HL-60 (cell line): ENCODE measurements around the gene FRMPD4.

ENCODE experiments used
- DNase-seq, 2 experiments: peaks; one replicate each; pipeline ENCODE4 v3.0.0-alpha.2; 2010 to 2020; ENCODE audit warnings: low read depth in 1 of 2, low spot score in 1 of 2
- H3K27ac ChIP-seq: fragments of 250-450 bp; sonication (Bioruptor Pico); replicated peaks from 2 replicates; pipeline ENCODE4 v1.5.1; 2020; ENCODE audit warnings: mild to moderate bottlenecking, moderate library complexity
- H3K27me3 ChIP-seq: fragments of 250-450 bp; sonication (Bioruptor Pico); 2 replicates; pipeline ENCODE4 v1.5.1; 2021; ENCODE audit warnings: mild to moderate bottlenecking, moderate library complexity; ENCODE audit not compliant: insufficient read depth, poor library complexity, severe bottlenecking
- H3K4me3 ChIP-seq: replicated peaks from 2 replicates; pipeline ENCODE4 v1.5.1; 2011; ENCODE audit warnings: mild to moderate bottlenecking, control low read depth, low read length; ENCODE audit not compliant: insufficient read depth
- GABPA ChIP-seq: IDR thresholded peaks from 2 replicates; pipeline ENCODE4 v1.6.1; 2012; ENCODE audit warnings: low read depth
- POLR2AphosphoS5 ChIP-seq: IDR thresholded peaks from 2 replicates; pipeline ENCODE4 v1.6.1; 2012; ENCODE audit warnings: low read depth
- SPI1 ChIP-seq: IDR thresholded peaks from 2 replicates; pipeline ENCODE4 v1.6.1; 2012; ENCODE audit warnings: low read depth, mild to moderate bottlenecking, borderline replicate concordance
- TF ChIP-seq, protein P1 (sequence below): IDR thresholded peaks from one replicate; pipeline ENCODE4 v1.5.1; 2011; ENCODE audit warnings: low read length, control low read depth, inconsistent platforms; ENCODE audit not compliant: insufficient read depth
- TF ChIP-seq, protein P2 (sequence below): IDR thresholded peaks from 2 replicates; pipeline ENCODE4 v1.6.1; 2012; ENCODE audit warnings: low read depth; ENCODE audit not compliant: insufficient replicate concordance

The FRMPD4 gene

DNA sequence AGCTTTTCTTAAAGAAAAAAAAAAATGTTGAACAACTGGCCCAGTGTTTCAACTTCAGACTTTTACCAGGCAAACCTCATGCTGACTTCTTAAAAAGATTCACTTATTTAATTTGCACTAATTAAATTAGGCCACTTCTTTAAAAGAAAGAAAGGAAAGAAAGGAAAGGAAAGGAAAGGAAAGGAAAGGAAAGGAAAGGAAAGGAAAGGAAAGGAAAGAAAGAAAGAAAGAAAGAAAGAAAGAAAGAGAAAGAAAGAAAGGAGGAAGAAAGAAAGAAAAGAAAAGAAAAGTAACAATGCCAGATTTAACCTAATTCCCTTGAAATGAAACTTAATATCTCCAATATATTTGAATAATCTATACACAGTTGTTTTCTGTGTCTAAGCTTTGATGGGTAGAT is 581.6 kb downstream of the FRMPD4 start:
- TF ChIP-seq, protein P1, sequence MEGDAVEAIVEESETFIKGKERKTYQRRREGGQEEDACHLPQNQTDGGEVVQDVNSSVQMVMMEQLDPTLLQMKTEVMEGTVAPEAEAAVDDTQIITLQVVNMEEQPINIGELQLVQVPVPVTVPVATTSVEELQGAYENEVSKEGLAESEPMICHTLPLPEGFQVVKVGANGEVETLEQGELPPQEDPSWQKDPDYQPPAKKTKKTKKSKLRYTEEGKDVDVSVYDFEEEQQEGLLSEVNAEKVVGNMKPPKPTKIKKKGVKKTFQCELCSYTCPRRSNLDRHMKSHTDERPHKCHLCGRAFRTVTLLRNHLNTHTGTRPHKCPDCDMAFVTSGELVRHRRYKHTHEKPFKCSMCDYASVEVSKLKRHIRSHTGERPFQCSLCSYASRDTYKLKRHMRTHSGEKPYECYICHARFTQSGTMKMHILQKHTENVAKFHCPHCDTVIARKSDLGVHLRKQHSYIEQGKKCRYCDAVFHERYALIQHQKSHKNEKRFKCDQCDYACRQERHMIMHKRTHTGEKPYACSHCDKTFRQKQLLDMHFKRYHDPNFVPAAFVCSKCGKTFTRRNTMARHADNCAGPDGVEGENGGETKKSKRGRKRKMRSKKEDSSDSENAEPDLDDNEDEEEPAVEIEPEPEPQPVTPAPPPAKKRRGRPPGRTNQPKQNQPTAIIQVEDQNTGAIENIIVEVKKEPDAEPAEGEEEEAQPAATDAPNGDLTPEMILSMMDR: no peak
- TF ChIP-seq, protein P2, sequence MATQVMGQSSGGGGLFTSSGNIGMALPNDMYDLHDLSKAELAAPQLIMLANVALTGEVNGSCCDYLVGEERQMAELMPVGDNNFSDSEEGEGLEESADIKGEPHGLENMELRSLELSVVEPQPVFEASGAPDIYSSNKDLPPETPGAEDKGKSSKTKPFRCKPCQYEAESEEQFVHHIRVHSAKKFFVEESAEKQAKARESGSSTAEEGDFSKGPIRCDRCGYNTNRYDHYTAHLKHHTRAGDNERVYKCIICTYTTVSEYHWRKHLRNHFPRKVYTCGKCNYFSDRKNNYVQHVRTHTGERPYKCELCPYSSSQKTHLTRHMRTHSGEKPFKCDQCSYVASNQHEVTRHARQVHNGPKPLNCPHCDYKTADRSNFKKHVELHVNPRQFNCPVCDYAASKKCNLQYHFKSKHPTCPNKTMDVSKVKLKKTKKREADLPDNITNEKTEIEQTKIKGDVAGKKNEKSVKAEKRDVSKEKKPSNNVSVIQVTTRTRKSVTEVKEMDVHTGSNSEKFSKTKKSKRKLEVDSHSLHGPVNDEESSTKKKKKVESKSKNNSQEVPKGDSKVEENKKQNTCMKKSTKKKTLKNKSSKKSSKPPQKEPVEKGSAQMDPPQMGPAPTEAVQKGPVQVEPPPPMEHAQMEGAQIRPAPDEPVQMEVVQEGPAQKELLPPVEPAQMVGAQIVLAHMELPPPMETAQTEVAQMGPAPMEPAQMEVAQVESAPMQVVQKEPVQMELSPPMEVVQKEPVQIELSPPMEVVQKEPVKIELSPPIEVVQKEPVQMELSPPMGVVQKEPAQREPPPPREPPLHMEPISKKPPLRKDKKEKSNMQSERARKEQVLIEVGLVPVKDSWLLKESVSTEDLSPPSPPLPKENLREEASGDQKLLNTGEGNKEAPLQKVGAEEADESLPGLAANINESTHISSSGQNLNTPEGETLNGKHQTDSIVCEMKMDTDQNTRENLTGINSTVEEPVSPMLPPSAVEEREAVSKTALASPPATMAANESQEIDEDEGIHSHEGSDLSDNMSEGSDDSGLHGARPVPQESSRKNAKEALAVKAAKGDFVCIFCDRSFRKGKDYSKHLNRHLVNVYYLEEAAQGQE: no peak
- no peak for DNase-seq
- no peak overlapping the region for H3K4me3 ChIP-seq
- H3K27ac ChIP-seq: no peak overlapping the region
- H3K27me3 ChIP-seq: peaks cover 2% of the 10 kb centered on the region

GRCh38 chrX:12721042-12721441 is 582.8 kb downstream of the FRMPD4 start:
- TF ChIP-seq, protein P2: peak; percentile 88
- TF ChIP-seq POLR2AphosphoS5: no peak
- TF ChIP-seq SPI1: no peak
- no peak for TF ChIP-seq GABPA
- TF ChIP-seq, protein P1: no peak
- Histone ChIP-seq H3K27me3 (peaks cover 2% of the 10 kb centered on the region), H3K4me3 (no peak overlapping the region), H3K27ac (no peak overlapping the region)
- no peak for DNase-seq

DNA sequence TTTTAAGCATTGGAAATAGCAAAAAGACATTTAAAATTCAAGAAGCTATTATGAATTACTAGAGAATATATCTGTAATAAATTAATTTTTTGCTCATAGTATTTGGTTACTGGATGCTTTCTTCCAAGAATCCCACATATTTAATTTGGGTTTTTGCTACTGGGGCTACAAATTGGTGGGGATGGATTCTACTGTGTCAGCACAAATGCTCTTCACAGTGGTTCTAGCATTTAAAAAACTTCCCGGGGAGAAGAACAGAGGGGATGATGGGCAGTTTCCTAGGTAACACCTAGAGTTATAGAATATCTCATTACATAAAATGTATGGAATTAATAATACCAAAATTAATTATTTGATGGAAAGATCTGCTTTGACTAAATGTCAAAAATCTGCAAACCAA is 584.0 kb downstream of the FRMPD4 start:
- TF ChIP-seq, protein P2: no peak
- TF ChIP-seq GABPA (no peak), POLR2AphosphoS5 (no peak)
- Histone ChIP-seq H3K4me3 (no peak overlapping the region), H3K27me3 (peaks cover 2% of the 10 kb centered on the region), H3K27ac (no peak overlapping the region)
- no peak for DNase-seq

GRCh38 chrX:12741416-12741815 is 603.1 kb downstream of the FRMPD4 start:
- no peak for DNase-seq
- TF ChIP-seq GABPA: no peak
- no peak for TF ChIP-seq SPI1
- TF ChIP-seq, protein P1: no peak
- TF ChIP-seq, protein P2: no peak
- no peak for TF ChIP-seq POLR2AphosphoS5
- H3K4me3 ChIP-seq: no peak overlapping the region
- H3K27me3 ChIP-seq: no peaks in the 10 kb centered on the region
- H3K27ac ChIP-seq: no peak overlapping the region
